Measurements from ENCODE around the gene GSTT4. TPM values are rescaled to one million over a fixed set of nuclear protein-coding genes. Genes with fewer than 3 reads are reported as not detected.

The GSTT4 gene
- total and polyA plus RNA-seq, 9 of the 15 experiments (the other 6 are each of a cell fraction or from before 2014, with no cell fraction given), result not detected

- Histone ChIP-seq H3K36me3 (ENCODE audit: control insufficient read depth, insufficient read depth, low read length) (peaks cover 80% of the 10 kb centered on the region; the same call in 2 of the 3 replicates), H3K79me2 (ENCODE audit: control insufficient read depth, insufficient read depth, low read length) (no peaks in the 10 kb centered on the region), H3K27me3 (ENCODE audit: control insufficient read depth in 2 of 2, insufficient read depth in 2 of 2, low read length in 2 of 2) (no peaks in the 10 kb centered on the region), H3K4me3 (no peak overlapping the region), H3K4me1 (replicated peaks in 1 of 2; ENCODE audit: control insufficient read depth in 2 of 2, insufficient read depth in 2 of 2, low read length in 2 of 2) (no peaks in the 10 kb centered on the region; a peak in 1 of 5 replicates), H3K9ac (ENCODE audit: insufficient read depth in 1 of 2, low read depth in 2 of 2, low read length in 2 of 2) (no peak overlapping the region), H4K20me1 (replicated peaks; ENCODE audit: control insufficient read depth, insufficient read depth, low read length) (no peaks in the 10 kb centered on the region), H3K27ac (ENCODE audit: extremely low read depth, low read depth, low read length) (no peak overlapping the region), H3K9me3 (replicated peaks; ENCODE audit: control insufficient read depth, insufficient read depth, low read depth, low read length) (no peaks in the 10 kb centered on the region), H2AFZ (ENCODE audit: low read depth, low read length) (no peak overlapping the region), H3K4me2 (ENCODE audit: insufficient read depth, low read length) (no peak overlapping the region), H3K9me1 (ENCODE audit: control insufficient read depth, insufficient read depth, low read length) (no peaks in the 10 kb centered on the region)
- intact Hi-C loops (cut with micrococcal nuclease), result no loop called here
- BruUV-seq (replicated peaks), result no TSS peak
- DNase-seq (ENCODE audit: extremely low read depth in 1 of 4, low spot score in 3 of 4), result no peak
- TF ChIP-seq GABPB2 (CRISPR knock-in tag; conservative IDR thresholded peaks at IDR 0.05) (no peak), SAFB2 (IDR thresholded peaks at IDR 0.05; ENCODE audit: borderline replicate concordance, low read depth, low read length, severe bottlenecking) (no peak), CXXC5 (CRISPR knock-in tag; IDR thresholded peaks at IDR 0.05) (no peak), ETV5 (CRISPR knock-in tag; IDR thresholded peaks at IDR 0.05; ENCODE audit: low read depth) (no peak), FIP1L1 (IDR thresholded peaks at IDR 0.05; ENCODE audit: low read depth, low read length, poor library complexity, severe bottlenecking) (no peak), ZHX1 (conservative IDR thresholded peaks at IDR 0.05; ENCODE audit: low read length) (no peak)
- no peak for FAIRE-seq
- POLR2A ChIA-PET, result no interaction called here
- no peak for ATAC-seq
- 90% methylated on average over 3 of the region's 3 CpGs for WGBS (ENCODE audit: insufficient coverage, low coverage, missing lambda C conversion rate)
- CTCF ChIA-PET (ENCODE audit: low intra/inter-chr PET ratio), result no interaction called here
- in situ Hi-C loops (cut with MboI), result no loop called here
Observed at GRCh38 chr22:24054356-24054755, 49.1 kb upstream of the GSTT4 start.

Measured in K562 (cell line).